Erythroblast (primary cell): ENCODE data around the gene TRIM36.

Experiments
- GATA1 ChIP-seq: IDR thresholded peaks from 2 replicates; pipeline ENCODE4 v1.6.1; 2011; ENCODE audit warnings: low read depth, mild to moderate bottlenecking, control low read depth, low read length, moderate library complexity
- POLR2A ChIP-seq: IDR thresholded peaks from 2 replicates; pipeline ENCODE4 v1.6.1; 2011; ENCODE audit warnings: mild to moderate bottlenecking, low read length

DNA sequence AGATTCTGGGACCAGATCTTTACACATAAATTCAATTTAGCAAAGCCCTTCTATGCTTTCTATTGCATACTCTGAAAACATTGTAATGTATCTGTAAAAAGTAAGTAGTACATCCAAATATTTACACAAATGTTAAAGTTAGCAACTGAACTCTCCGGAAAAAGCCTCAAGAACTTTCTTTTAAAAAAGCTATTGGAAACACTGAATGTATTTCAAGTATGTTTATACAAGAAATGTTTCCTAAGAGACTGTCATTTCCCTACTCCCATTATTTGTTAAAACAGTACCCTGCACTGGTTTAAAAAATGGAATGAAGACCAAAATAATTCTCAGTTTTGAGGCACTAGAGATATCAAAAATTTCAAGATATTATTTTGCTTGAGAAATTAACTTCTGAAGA lies 44.8 kb upstream of the TRIM36 start:
- TF ChIP-seq POLR2A (no peak), GATA1 (no peak)
